Measurements from ENCODE around the gene TGFA. TPM values are rescaled to one million over a fixed set of nuclear protein-coding genes. Genes with fewer than 3 reads are reported as not detected.

TGFA gene
- total RNA-seq, 2 donors from 2014 or later = 0.86 to 1.6 TPM

GRCh38 chr2:70526126-70526525, 27.5 kb downstream of the TGFA start:
- Mint-ChIP-seq H3K27me3 (no peaks in the 10 kb centered on the region), H3K4me3 (no peak overlapping the region), H3K27ac (peak overlapping the region in 1 of 2 donors; percentile 40), H3K36me3 (no peaks in the 10 kb centered on the region), H3K9me3 (no peaks in the 10 kb centered on the region), H3K4me1 (ENCODE audit: low read depth in 2 of 2) (peaks cover 21 to 22% of the 10 kb centered on the region in 2 donors)
- ATAC-seq = no peak
- no peak for DNase-seq (ENCODE audit: low spot score)

- H3K4me3 Mint-ChIP-seq = no peak overlapping the region
- no peaks in the 10 kb centered on the region for H3K27me3 Mint-ChIP-seq
- H3K9me3 Mint-ChIP-seq = no peaks in the 10 kb centered on the region
- peaks cover 21 to 28% of the 10 kb centered on the region in 2 donors for H3K4me1 Mint-ChIP-seq (ENCODE audit: low read depth in 2 of 2)
- H3K36me3 Mint-ChIP-seq = no peaks in the 10 kb centered on the region
- ATAC-seq (no peak), DNase-seq (ENCODE audit: low spot score) (no peak)
- peak overlapping the region in 1 of 2 donors; percentile 80 for H3K27ac Mint-ChIP-seq
These were observed 28.6 kb downstream of the TGFA start for GRCh38 chr2:70525032-70525431.

DNA sequence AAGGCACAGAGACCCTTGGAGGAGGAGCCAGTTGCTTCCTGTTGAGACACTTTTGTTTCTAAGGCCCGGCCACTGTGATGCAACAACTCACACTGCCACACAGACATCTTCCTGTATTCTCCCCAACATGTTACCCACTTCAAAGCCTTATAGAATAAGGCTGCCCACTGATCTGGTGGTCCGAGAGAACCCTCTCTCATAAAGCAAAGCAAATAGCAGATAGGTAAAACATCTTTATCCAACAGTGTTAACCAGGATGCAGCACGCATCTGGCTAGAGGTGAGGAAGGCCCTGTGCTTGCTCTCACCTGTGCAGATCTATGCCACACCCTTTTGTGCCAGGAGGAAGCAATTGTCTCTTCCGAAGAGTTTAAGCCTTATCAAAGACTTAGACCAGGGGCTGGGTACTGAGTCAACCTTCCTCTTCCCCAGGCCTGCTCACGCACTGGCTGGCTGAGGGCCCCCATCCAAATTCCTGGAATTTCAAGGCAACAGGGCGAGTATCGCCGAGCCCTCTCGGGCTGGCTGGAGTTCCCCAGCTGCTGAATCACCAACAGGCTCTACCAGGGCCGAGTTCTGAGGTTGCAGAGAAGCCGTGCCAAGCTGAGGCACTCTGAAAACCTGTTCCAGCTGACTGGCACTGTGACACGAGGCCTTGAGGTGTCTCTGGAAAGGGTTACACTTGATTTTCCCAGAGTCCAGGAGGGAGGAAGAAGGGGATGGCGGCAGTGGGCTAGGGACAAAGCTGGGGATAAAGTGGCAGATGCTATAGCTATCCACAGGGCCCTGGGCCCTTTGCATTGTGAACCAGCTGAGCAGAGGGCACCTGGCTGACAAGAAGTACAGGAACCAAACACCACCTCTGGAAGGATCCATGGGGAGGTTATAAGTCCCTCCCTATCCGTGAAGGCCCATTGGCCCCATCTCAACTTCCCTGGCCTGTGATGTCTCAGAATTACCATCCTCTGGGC, 29.3 kb downstream of the TGFA start:
- H3K27me3 Mint-ChIP-seq = no peaks in the 10 kb centered on the region
- DNase-seq (ENCODE audit: low spot score) (peak; percentile 71), ATAC-seq (peak; percentile 89 to 90)
- H3K27ac Mint-ChIP-seq = peak overlapping the region; percentile 80 to 87
- no peaks in the 10 kb centered on the region for H3K9me3 Mint-ChIP-seq
- H3K4me1 Mint-ChIP-seq (ENCODE audit: low read depth in 2 of 2) = peaks cover 21 to 28% of the 10 kb centered on the region in 2 donors
- peak overlapping the region; percentile 62 for H3K4me3 Mint-ChIP-seq
- H3K36me3 Mint-ChIP-seq = no peaks in the 10 kb centered on the region

GRCh38 chr2:70523672-70523995, 30.0 kb downstream of the TGFA start:
- Mint-ChIP-seq H3K27ac (peak overlapping the region; percentile 80 to 87), H3K9me3 (no peaks in the 10 kb centered on the region), H3K4me3 (peak overlapping the region; percentile 62), H3K36me3 (no peaks in the 10 kb centered on the region), H3K4me1 (ENCODE audit: low read depth in 2 of 2) (peaks cover 21 to 31% of the 10 kb centered on the region in 2 donors), H3K27me3 (no peaks in the 10 kb centered on the region)
- DNase-seq (ENCODE audit: low spot score) = no peak
- peak in 1 of 2 donors; percentile 2 for ATAC-seq

GRCh38 chr2:70522627-70523026, 31.0 kb downstream of the TGFA start:
- peaks cover 24 to 33% of the 10 kb centered on the region in 2 donors for H3K4me1 Mint-ChIP-seq (ENCODE audit: low read depth in 2 of 2)
- no peak for ATAC-seq

DNA sequence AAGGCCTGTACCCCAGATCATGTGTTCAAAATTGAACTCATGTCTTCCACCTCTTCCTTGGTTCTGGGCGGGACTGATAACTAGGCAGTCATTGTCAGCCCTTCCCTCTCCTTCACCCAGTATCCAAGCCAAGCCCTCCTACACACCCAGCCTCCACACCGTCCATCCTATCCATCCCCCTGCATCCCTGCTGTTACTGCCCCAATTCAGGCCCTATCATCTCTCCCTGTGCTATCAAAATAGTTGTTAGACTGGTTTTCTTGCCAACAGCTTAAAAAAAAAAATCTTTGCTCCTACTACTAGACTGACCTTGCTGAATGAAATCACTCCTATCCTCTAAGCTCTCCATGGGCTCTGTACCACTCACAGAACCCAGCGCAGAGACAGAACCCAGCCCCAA, 32.8 kb downstream of the TGFA start:
- no peaks in the 10 kb centered on the region for H3K9me3 Mint-ChIP-seq
- ATAC-seq = no peak
- no peaks in the 10 kb centered on the region for H3K36me3 Mint-ChIP-seq
- DNase-seq (ENCODE audit: low spot score) = no peak
- no peak overlapping the region for H3K4me3 Mint-ChIP-seq
- peaks cover 38 to 48% of the 10 kb centered on the region in 2 donors for H3K4me1 Mint-ChIP-seq (ENCODE audit: low read depth in 2 of 2)
- no peaks in the 10 kb centered on the region for H3K27me3 Mint-ChIP-seq
- peak overlapping the region in 1 of 2 donors; percentile 26 for H3K27ac Mint-ChIP-seq

More at GRCh38 chr2:70522627-70523026, 31.0 kb downstream of the TGFA start:
- Mint-ChIP-seq H3K36me3 (no peaks in the 10 kb centered on the region), H3K4me3 (no peak overlapping the region), H3K27me3 (no peaks in the 10 kb centered on the region), H3K27ac (no peak overlapping the region), H3K9me3 (no peaks in the 10 kb centered on the region)
- no peak for DNase-seq (ENCODE audit: low spot score)

DNA sequence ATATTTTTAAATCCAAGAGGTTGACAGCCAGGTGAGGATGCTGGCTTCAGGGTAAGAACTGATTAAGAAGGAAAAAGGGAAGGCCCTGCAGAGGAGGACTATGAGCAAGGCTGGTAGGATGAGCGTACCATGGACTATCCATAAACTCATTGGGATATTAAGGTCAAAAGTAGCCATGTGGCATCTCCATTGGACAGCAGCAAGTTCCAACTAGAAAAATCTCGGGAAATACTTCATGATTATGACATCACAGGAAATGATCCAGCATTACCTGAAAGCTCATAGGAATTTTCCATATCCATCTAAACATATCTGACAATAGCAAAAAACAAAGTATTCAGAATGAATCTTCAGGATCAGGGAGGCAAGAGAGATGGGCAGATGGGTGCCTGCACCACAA, 34.2 kb downstream of the TGFA start:
- Mint-ChIP-seq H3K4me3 (no peak overlapping the region), H3K36me3 (no peaks in the 10 kb centered on the region), H3K27ac (no peak overlapping the region), H3K9me3 (no peaks in the 10 kb centered on the region), H3K27me3 (no peaks in the 10 kb centered on the region), H3K4me1 (ENCODE audit: low read depth in 2 of 2) (peaks cover 38 to 44% of the 10 kb centered on the region in 2 donors)
- ATAC-seq (no peak), DNase-seq (ENCODE audit: low spot score) (no peak)

GRCh38 chr2:70518557-70518956, 35.1 kb downstream of the TGFA start:
- Mint-ChIP-seq H3K27me3 (no peaks in the 10 kb centered on the region), H3K36me3 (no peaks in the 10 kb centered on the region), H3K4me1 (ENCODE audit: low read depth in 2 of 2) (peaks cover 29 to 35% of the 10 kb centered on the region in 2 donors), H3K27ac (peak overlapping the region in 1 of 2 donors; percentile 85), H3K9me3 (no peaks in the 10 kb centered on the region), H3K4me3 (no peak overlapping the region)
- no peak for ATAC-seq
- DNase-seq (ENCODE audit: low spot score) = no peak

- no peak for DNase-seq (ENCODE audit: low spot score)
- no peaks in the 10 kb centered on the region for H3K36me3 Mint-ChIP-seq
These were observed 35.8 kb downstream of the TGFA start for GRCh38 chr2:70517804-70518203.

DNA sequence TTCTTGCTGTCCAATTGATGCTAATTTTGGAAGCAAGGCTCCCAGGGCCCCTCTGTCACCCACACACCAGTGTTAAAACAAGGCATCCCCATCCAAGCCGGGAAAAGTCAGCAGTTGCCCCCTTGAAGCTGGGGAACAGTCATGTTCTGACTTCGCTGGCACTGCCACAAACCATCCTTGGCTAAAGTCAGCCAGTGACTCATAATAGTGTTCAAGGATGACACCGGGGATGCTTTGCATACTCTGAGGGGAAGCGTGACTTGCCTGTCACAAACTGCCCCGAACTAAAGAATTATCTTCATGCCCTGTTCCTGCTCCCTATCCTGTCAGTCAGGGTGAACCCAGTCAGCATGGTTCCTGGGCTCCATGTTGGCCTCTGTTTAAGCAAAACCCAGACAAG, 37.0 kb downstream of the TGFA start:
- no peak for DNase-seq (ENCODE audit: low spot score)
- Mint-ChIP-seq H3K27me3 (no peaks in the 10 kb centered on the region), H3K36me3 (no peaks in the 10 kb centered on the region), H3K9me3 (no peaks in the 10 kb centered on the region), H3K27ac (peak overlapping the region; percentile 68 to 85), H3K4me3 (peak overlapping the region; percentile 66), H3K4me1 (ENCODE audit: low read depth in 2 of 2) (peaks cover 23 to 34% of the 10 kb centered on the region in 2 donors)
- ATAC-seq = peak; percentile 92 to 94

More at GRCh38 chr2:70517804-70518203, 35.8 kb downstream of the TGFA start:
- no peak for ATAC-seq
- Mint-ChIP-seq H3K4me1 (ENCODE audit: low read depth in 2 of 2) (peaks cover 23 to 31% of the 10 kb centered on the region in 2 donors), H3K27me3 (no peaks in the 10 kb centered on the region), H3K27ac (peak overlapping the region; percentile 68 to 85), H3K4me3 (no peak overlapping the region), H3K9me3 (no peaks in the 10 kb centered on the region)

DNA sequence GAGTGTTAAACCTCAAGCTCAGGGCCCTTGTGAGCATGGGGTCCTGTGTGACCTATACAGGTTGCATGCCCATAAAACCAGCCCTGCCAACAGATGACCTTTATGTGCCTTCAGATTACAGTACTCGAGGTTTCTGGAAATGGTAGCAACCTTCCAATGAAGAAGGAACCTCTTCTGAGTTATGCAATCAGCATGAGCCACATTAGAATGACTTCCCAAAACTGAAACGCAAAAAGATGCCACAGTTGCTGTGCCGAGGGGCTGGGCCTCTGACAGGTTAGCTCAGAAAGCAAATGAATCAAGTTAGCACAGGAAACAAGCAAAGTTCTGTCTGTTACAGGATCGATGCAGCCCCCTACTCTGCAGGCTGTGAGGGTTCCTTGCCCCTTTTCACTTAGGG, 37.7 kb downstream of the TGFA start:
- peak overlapping the region; percentile 66 for H3K4me3 Mint-ChIP-seq
- no peaks in the 10 kb centered on the region for H3K9me3 Mint-ChIP-seq
- H3K4me1 Mint-ChIP-seq (ENCODE audit: low read depth in 2 of 2) = peaks cover 23 to 33% of the 10 kb centered on the region in 2 donors

DNA sequence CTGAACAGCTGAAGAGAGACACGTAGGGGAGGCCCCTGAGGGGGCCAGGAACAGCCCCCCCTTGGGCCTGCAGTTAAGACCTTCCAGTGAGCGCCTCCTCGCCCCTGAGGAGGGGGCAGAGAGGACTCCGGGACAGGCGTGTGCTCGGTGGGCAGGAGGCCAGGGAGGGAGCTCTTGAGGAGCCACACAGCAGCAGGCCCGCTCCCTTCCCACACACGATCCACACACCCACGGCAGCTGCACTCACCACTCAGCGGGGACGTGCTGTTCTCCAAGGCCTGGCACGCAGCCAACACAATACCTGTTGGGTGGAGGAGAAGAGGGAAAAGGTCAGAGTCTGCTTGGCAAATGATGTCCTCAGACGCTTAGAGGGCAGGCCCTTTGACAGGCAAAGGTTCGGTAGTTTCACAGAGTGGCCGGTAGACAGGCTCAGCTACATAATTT, 39.0 kb downstream of the TGFA start:
- H3K27me3 Mint-ChIP-seq = no peaks in the 10 kb centered on the region
- H3K9me3 Mint-ChIP-seq = no peaks in the 10 kb centered on the region
- peaks cover 33 to 39% of the 10 kb centered on the region in 2 donors for H3K4me1 Mint-ChIP-seq (ENCODE audit: low read depth in 2 of 2)
- no peak for ATAC-seq
- no peaks in the 10 kb centered on the region for H3K36me3 Mint-ChIP-seq
- DNase-seq (ENCODE audit: low spot score) = no peak
- H3K27ac Mint-ChIP-seq = no peak overlapping the region
- no peak overlapping the region for H3K4me3 Mint-ChIP-seq

More for the DNA sequence above, 37.7 kb downstream of the TGFA start:
- H3K27ac Mint-ChIP-seq = peak overlapping the region; percentile 68 to 85
- no peaks in the 10 kb centered on the region for H3K27me3 Mint-ChIP-seq
- H3K36me3 Mint-ChIP-seq = no peaks in the 10 kb centered on the region
- ATAC-seq = peak; percentile 37 to 64
- no peak for DNase-seq (ENCODE audit: low spot score)

DNA sequence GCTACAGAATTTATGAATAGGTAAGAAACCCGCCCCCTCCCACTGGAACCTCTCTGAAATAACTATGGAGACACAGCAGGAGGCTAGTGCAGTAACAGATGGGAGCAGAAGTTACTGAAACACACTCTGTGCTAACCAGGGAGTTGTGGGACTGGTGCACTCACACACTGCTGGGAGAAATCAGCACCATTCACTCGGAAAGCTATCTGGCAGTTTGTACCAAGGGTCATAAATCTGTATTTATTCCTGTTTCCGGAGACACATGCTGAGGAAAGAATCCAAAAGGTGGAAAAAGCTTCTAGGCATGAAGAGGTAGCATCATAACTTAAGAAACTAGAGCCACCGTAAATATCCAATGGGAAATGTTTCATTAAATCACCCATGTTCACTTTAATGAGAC, 39.9 kb downstream of the TGFA start:
- H3K27me3 Mint-ChIP-seq = no peaks in the 10 kb centered on the region
- no peak overlapping the region for H3K4me3 Mint-ChIP-seq
- no peaks in the 10 kb centered on the region for H3K36me3 Mint-ChIP-seq
- ATAC-seq (no peak), DNase-seq (ENCODE audit: low spot score) (no peak)
- no peak overlapping the region for H3K27ac Mint-ChIP-seq
- no peaks in the 10 kb centered on the region for H3K9me3 Mint-ChIP-seq
- H3K4me1 Mint-ChIP-seq (ENCODE audit: low read depth in 2 of 2) = peaks cover 33 to 39% of the 10 kb centered on the region in 2 donors

DNA sequence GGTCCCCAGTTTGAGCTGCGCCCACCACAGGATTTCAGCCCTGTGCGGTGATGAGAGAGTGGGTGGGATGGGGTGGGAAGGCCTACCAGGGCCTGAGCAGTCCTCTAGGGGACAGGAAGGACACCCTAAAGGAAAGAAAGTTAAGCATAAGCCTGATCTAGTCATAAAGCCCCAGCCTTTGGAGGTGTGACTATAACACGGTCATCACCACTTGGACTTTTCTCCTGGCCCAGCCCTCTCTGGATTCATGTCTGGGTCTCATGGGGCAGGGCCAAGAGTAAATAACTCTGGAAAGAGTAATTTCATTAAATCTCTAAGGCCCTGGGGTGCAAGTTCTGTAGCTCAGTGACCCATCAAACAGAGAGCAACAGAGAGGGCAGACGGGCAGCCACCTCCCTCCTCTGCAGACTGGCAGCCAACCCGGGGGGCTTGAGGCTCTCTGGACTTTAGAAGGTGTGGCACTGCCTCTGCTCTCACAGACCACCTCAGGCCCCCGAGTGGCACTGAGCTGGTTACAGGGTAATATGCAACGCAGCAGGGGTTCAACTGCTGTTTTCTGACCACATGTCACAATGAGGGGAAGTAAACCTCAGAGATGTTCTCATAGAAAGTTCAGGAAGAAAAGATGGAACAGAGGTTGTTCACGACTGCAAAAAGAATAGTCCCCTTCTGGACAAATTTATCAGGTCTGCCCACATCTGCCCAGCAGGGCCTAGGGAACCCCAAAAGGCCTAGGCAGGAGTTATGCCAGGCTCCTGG, 41.5 kb downstream of the TGFA start:
- Mint-ChIP-seq H3K36me3 (no peaks in the 10 kb centered on the region), H3K4me1 (ENCODE audit: low read depth in 2 of 2) (peaks cover 25 to 34% of the 10 kb centered on the region in 2 donors), H3K27ac (peak overlapping the region in 1 of 2 donors; percentile 21), H3K27me3 (no peaks in the 10 kb centered on the region), H3K4me3 (no peak overlapping the region), H3K9me3 (no peaks in the 10 kb centered on the region)
- DNase-seq (ENCODE audit: low spot score) (no peak), ATAC-seq (no peak)

All from natural killer cell treated with Interleukin-12 subunit alpha and Interleukin-12 subunit beta and Interleukin-15 and Interleukin-18, amount 100 ng/mL, for 72 hours (primary cell).